ENCODE measurements around the gene MYO1D. TPM values are rescaled to one million over a fixed set of nuclear protein-coding genes. Genes with fewer than 3 reads are reported as not detected.
A peak's percentile ranks its signal among the peaks of the same experiment; 100 is the strongest.
"Not testable (repeated sequence)": the region's sequence is repeated elsewhere in the genome, so short reads cannot be mapped to it uniquely, and the experiment has no call there.

MYO1D gene
- total and polyA plus RNA-seq, 4 donors = 22.0 to 75.8 (median 61.4) TPM

GRCh38 chr17:32824334-32824733 lies 52.6 kb downstream of the MYO1D start:
- Histone ChIP-seq H3K9me3 (ENCODE audit: control insufficient read depth in 4 of 4, insufficient read depth in 3 of 4, low read length in 3 of 4) (no peaks in the 10 kb centered on the region), H3K4me1 (ENCODE audit: control insufficient read depth in 5 of 5, insufficient read depth in 5 of 5, low read length in 5 of 5) (peaks cover 0 to under 1% (median 0%) of the 10 kb centered on the region in 5 donors), H3K9ac (ENCODE audit: insufficient read depth in 1 of 2, low read length in 2 of 2) (no peak overlapping the region), H3K36me3 (ENCODE audit: control insufficient read depth in 4 of 4, insufficient read depth in 4 of 4, low read length in 4 of 4) (no peaks in the 10 kb centered on the region), H3K27me3 (ENCODE audit: control insufficient read depth in 3 of 3, insufficient read depth in 3 of 3, low read length in 2 of 3) (no peaks in the 10 kb centered on the region), H3K4me3 (no peak overlapping the region), H3K27ac (ENCODE audit: low read depth in 1 of 2, low read length in 1 of 2) (no peak overlapping the region)
- no peak for ATAC-seq (ENCODE audit: insufficient read depth, low FRiP score)
- WGBS, 2 donors = 96% methylated on average over 3 of the region's 3 CpGs
- no peak for DNase-seq
- no peak for TF ChIP-seq CTCF (IDR thresholded peaks at IDR 0.05; ENCODE audit: control extremely low read depth, extremely low read depth)

DNA sequence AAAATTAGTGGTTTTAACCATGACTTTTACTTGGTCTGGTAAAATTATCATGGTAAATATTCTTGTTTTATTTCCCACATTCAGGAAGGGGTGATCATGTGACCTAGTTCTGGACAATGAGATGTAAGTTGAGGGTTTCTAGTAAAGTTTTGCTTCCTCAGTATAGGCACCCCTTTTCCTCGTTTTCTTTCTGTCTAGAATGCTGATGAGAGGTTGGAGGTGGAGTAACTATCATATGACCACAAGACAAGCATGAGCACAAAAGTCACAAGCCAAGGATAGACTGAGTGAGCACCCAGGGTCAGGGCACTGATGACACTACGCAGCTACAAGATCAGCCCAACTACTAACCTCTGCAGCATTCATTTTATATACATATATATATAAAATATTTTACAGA lies 53.9 kb downstream of the MYO1D start:
- H3K36me3 ChIP-seq (ENCODE audit: control insufficient read depth in 4 of 4, insufficient read depth in 4 of 4, low read length in 4 of 4) = no peaks in the 10 kb centered on the region
- H3K4me1 ChIP-seq (ENCODE audit: control insufficient read depth in 5 of 5, insufficient read depth in 5 of 5, low read length in 5 of 5) = peaks cover 0 to 3% (median 0%) of the 10 kb centered on the region in 5 donors
- DNase-seq = no peak
- H3K27me3 ChIP-seq (ENCODE audit: control insufficient read depth in 3 of 3, insufficient read depth in 3 of 3, low read length in 2 of 3) = no peaks in the 10 kb centered on the region
- no peak for TF ChIP-seq CTCF (IDR thresholded peaks at IDR 0.05; ENCODE audit: control extremely low read depth, extremely low read depth)
- H3K9me3 ChIP-seq (ENCODE audit: control insufficient read depth in 4 of 4, insufficient read depth in 3 of 4, low read length in 3 of 4) = no peaks in the 10 kb centered on the region
- H3K9ac ChIP-seq (ENCODE audit: insufficient read depth in 1 of 2, low read length in 2 of 2) = no peak overlapping the region
- H3K27ac ChIP-seq (ENCODE audit: low read depth in 1 of 2, low read length in 1 of 2) = no peak overlapping the region
- H3K4me3 ChIP-seq = no peak overlapping the region
- 59 to 67% methylated on average over 2 of the region's 2 CpGs for whole genome bisulfite sequencing, 2 donors
- peak; percentile 34 for ATAC-seq (ENCODE audit: insufficient read depth, low FRiP score)

DNA sequence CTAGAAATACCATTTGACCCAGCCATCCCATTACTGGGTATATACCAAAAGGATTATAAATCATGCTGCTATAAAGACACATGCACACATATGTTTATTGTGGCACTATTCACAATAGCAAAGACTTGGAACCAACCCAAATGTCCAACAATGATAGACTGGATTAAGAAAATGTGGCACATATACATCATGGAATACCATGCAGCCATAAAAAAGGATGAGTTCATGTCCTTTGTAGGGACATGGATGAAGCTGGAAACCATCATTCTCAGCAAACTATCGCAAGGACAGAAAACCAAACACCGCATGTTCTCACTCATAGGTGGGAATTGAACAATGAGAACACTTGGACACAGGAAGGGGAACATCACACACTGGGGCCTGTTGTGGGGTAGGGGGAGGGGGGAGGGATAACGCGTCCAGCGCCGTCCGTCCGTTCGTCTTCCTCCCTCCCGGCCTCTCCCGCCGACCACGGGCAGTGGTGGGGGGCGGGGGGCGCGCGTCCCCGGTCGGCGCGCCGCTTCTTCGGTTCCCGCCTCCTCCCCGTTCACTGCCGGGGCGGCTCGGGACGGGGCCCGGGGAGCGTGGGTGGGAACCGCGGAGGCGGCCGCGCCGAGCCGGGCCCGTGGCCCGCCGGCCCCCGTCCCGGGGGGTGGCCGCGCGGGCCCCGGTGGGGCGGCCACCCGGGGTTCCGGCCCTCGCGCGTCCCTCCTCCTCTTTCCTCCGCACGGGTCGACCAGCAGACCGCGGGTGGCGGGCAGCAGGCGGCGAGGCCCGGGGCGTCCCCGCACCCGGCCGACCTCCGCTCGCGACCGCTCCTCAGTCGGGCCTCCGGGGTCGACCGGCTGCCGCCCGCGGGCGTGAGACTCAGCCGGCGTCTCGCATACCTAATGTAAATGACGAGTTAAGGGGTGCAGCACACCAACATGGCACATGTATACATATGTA lies 54.7 kb downstream of the MYO1D start:
- WGBS, 2 donors = 15 to 21% methylated on average over 48 to 80 of the region's 82 CpGs
- not testable (repeated sequence) for H3K36me3 ChIP-seq (ENCODE audit: control insufficient read depth in 4 of 4, insufficient read depth in 4 of 4, low read length in 4 of 4); H3K4me3 ChIP-seq; H3K9ac ChIP-seq (ENCODE audit: insufficient read depth in 1 of 2, low read length in 2 of 2); H3K4me1 ChIP-seq (ENCODE audit: control insufficient read depth in 5 of 5, insufficient read depth in 5 of 5, low read length in 5 of 5); H3K27ac ChIP-seq (ENCODE audit: low read depth in 1 of 2, low read length in 1 of 2); H3K27me3 ChIP-seq (ENCODE audit: control insufficient read depth in 3 of 3, insufficient read depth in 3 of 3, low read length in 2 of 3); H3K9me3 ChIP-seq (ENCODE audit: control insufficient read depth in 4 of 4, insufficient read depth in 3 of 4, low read length in 3 of 4); ATAC-seq (ENCODE audit: insufficient read depth, low FRiP score)
- DNase-seq = peak in 1 of 3 donors; percentile 36

DNA sequence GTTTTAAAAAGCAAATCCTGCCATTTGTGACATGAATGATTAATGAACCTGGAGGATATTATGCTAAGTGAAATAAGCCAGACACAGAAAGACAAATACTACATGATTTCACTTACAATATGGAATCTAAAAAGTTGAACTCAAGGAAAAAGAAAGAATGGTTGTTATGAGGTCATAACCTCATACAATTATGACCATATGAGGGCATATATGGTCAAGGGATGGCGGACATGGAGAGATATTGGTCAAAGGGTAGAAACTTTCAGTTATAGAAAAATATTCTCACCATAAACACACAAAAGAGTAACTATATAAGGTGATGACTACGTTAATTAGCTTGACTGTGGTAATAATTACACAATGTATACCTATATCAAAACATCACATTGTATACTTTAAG lies 56.5 kb downstream of the MYO1D start:
- no peak overlapping the region for H3K9ac ChIP-seq (ENCODE audit: insufficient read depth in 1 of 2, low read length in 2 of 2)
- TF ChIP-seq CTCF (IDR thresholded peaks at IDR 0.05; ENCODE audit: control extremely low read depth, extremely low read depth) = no peak
- H3K4me3 ChIP-seq = no peak overlapping the region
- H3K9me3 ChIP-seq (ENCODE audit: control insufficient read depth in 4 of 4, insufficient read depth in 3 of 4, low read length in 3 of 4) = no peaks in the 10 kb centered on the region
- H3K27me3 ChIP-seq (ENCODE audit: control insufficient read depth in 3 of 3, insufficient read depth in 3 of 3, low read length in 2 of 3) = no peaks in the 10 kb centered on the region
- no peak overlapping the region for H3K27ac ChIP-seq (ENCODE audit: low read depth in 1 of 2, low read length in 1 of 2)
- WGBS, 2 donors = 93 to 97% methylated on average over 2 of the region's 2 CpGs
- peaks cover 0 to 3% (median 0%) of the 10 kb centered on the region in 5 donors for H3K4me1 ChIP-seq (ENCODE audit: control insufficient read depth in 5 of 5, insufficient read depth in 5 of 5, low read length in 5 of 5)
- DNase-seq = no peak
- no peaks in the 10 kb centered on the region for H3K36me3 ChIP-seq (ENCODE audit: control insufficient read depth in 4 of 4, insufficient read depth in 4 of 4, low read length in 4 of 4)
- ATAC-seq (ENCODE audit: insufficient read depth, low FRiP score) = no peak
